ENCODE measurements around the gene CXADR. TPM values are rescaled to one million over a fixed set of nuclear protein-coding genes. Genes with fewer than 3 reads are reported as not detected.

CXADR gene
- total and polyA plus RNA-seq, 4 donors, result 6.3 to 40.2 (median 18.8) TPM

- 86 to 87% methylated on average over 2 of the region's 2 CpGs for WGBS, 2 donors
- no peak overlapping the region for H3K4me3 ChIP-seq
- no peak overlapping the region for H3K27ac ChIP-seq (ENCODE audit: low read depth in 1 of 2, low read length in 1 of 2)
- H3K36me3 ChIP-seq (ENCODE audit: control insufficient read depth in 4 of 4, insufficient read depth in 4 of 4, low read length in 4 of 4), result peaks cover 7 to 35% (median 11%) of the 10 kb centered on the region in 4 donors
- no peak for TF ChIP-seq CTCF (IDR thresholded peaks at IDR 0.05; ENCODE audit: control extremely low read depth, extremely low read depth)
- no peak overlapping the region for H3K9ac ChIP-seq (ENCODE audit: insufficient read depth in 1 of 2, low read length in 2 of 2)
- DNase-seq (no peak), ATAC-seq (ENCODE audit: insufficient read depth, low FRiP score) (no peak)
- H3K9me3 ChIP-seq (ENCODE audit: control insufficient read depth in 4 of 4, insufficient read depth in 3 of 4, low read length in 3 of 4), result no peaks in the 10 kb centered on the region
- H3K4me1 ChIP-seq (ENCODE audit: control insufficient read depth in 5 of 5, insufficient read depth in 5 of 5, low read length in 5 of 5), result peaks cover 0 to 11% (median 0%) of the 10 kb centered on the region in 5 donors
- no peaks in the 10 kb centered on the region for H3K27me3 ChIP-seq (ENCODE audit: control insufficient read depth in 3 of 3, insufficient read depth in 3 of 3, low read length in 2 of 3)
Measured at GRCh38 chr21:17607684-17608083, 94.8 kb downstream of the CXADR start.

- no peak overlapping the region for H3K4me3 ChIP-seq
- WGBS, 2 donors, result 96 to 97% methylated on average over 2 of the region's 2 CpGs
Measured at GRCh38 chr21:17609681-17610080, 96.8 kb downstream of the CXADR start.

GRCh38 chr21:17610911-17611310 lies 98.1 kb downstream of the CXADR start:
- H3K27ac ChIP-seq (ENCODE audit: low read depth in 1 of 2, low read length in 1 of 2), result peak overlapping the region in 1 of 2 donors; percentile 58
- peak in 2 of 3 donors; percentile 29 to 50 for DNase-seq
- no peak for ATAC-seq (ENCODE audit: insufficient read depth, low FRiP score)
- H3K4me1 ChIP-seq (ENCODE audit: control insufficient read depth in 5 of 5, insufficient read depth in 5 of 5, low read length in 5 of 5), result peaks cover 0 to 11% (median 2%) of the 10 kb centered on the region in 5 donors
- no peak for TF ChIP-seq CTCF (IDR thresholded peaks at IDR 0.05; ENCODE audit: control extremely low read depth, extremely low read depth)
- no peak overlapping the region for H3K4me3 ChIP-seq
- WGBS, 2 donors, result 33 to 62% methylated on average over 9 of the region's 9 CpGs
- H3K27me3 ChIP-seq (ENCODE audit: control insufficient read depth in 3 of 3, insufficient read depth in 3 of 3, low read length in 2 of 3), result no peaks in the 10 kb centered on the region
- no peaks in the 10 kb centered on the region for H3K9me3 ChIP-seq (ENCODE audit: control insufficient read depth in 4 of 4, insufficient read depth in 3 of 4, low read length in 3 of 4)
- peak overlapping the region; percentile 99 to 100 for H3K9ac ChIP-seq (ENCODE audit: insufficient read depth in 1 of 2, low read length in 2 of 2)
- peaks cover 2 to 12% (median 3%) of the 10 kb centered on the region in 4 donors for H3K36me3 ChIP-seq (ENCODE audit: control insufficient read depth in 4 of 4, insufficient read depth in 4 of 4, low read length in 4 of 4)

More at GRCh38 chr21:17609681-17610080, 96.8 kb downstream of the CXADR start:
- no peak for TF ChIP-seq CTCF (IDR thresholded peaks at IDR 0.05; ENCODE audit: control extremely low read depth, extremely low read depth)
- Histone ChIP-seq H3K4me1 (ENCODE audit: control insufficient read depth in 5 of 5, insufficient read depth in 5 of 5, low read length in 5 of 5) (peaks cover 0 to 11% (median 2%) of the 10 kb centered on the region in 5 donors), H3K27ac (ENCODE audit: low read depth in 1 of 2, low read length in 1 of 2) (no peak overlapping the region), H3K36me3 (ENCODE audit: control insufficient read depth in 4 of 4, insufficient read depth in 4 of 4, low read length in 4 of 4) (peaks cover 2 to 19% (median 4%) of the 10 kb centered on the region in 4 donors), H3K9ac (ENCODE audit: insufficient read depth in 1 of 2, low read length in 2 of 2) (no peak overlapping the region), H3K9me3 (ENCODE audit: control insufficient read depth in 4 of 4, insufficient read depth in 3 of 4, low read length in 3 of 4) (no peaks in the 10 kb centered on the region), H3K27me3 (ENCODE audit: control insufficient read depth in 3 of 3, insufficient read depth in 3 of 3, low read length in 2 of 3) (no peaks in the 10 kb centered on the region)
- ATAC-seq (ENCODE audit: insufficient read depth, low FRiP score), result no peak
- DNase-seq, result no peak
